Right lobe of liver (tissue), 6 donors: ENCODE data around the gene RHBDL1. TPM values are rescaled to one million over a fixed set of nuclear protein-coding genes. Genes with fewer than 3 reads are reported as not detected.

ENCODE experiments used
- ATAC-seq, 4 donors: fragments of 200-7000 bp; cut with Tn5 transposase; one replicate each; pipeline ENCODE4 v1.9.1; 2020; ENCODE audit warnings: mild to moderate bottlenecking in 4 of 4, moderate library complexity in 4 of 4
- DNase-seq, 3 donors: peaks; one replicate each; pipeline ENCODE4 v3.0.0-alpha.2; 2020
- H3K27ac ChIP-seq, 3 donors: fragments of 200-600 bp; one replicate each; pipeline ENCODE4 v1.8.0; 2022
- H3K27me3 ChIP-seq, 2 donors: fragments of 200-600 bp; one replicate each; pipeline ENCODE4 v1.8.0; 2022
- H3K36me3 ChIP-seq, 4 donors: fragments of 200-600 bp; sonication (generic) in 1 of 4; one replicate each; pipeline versions ENCODE4 v1.5.1 to v1.8.0; 2017 to 2022; ENCODE audit warnings: control low read depth in 1 of 4
- H3K4me1 ChIP-seq, 4 donors: fragments of 200-600 bp; sonication (generic) in 1 of 4; one replicate each; pipeline versions ENCODE4 v1.5.1 to v1.8.0; 2017 to 2022; ENCODE audit warnings: control low read depth in 1 of 4
- H3K4me3 ChIP-seq, 3 donors: fragments of 200-600 bp; one replicate each; pipeline ENCODE4 v1.8.0; 2022
- H3K9me3 ChIP-seq, 4 donors: fragments of 200-600 bp; sonication (generic) in 1 of 4; one replicate each; pipeline versions ENCODE4 v1.5.1 to v1.8.0; 2017 to 2022; ENCODE audit warnings: control low read depth in 1 of 4
- POLR2A ChIP-seq: fragments of 450-650 bp; IDR thresholded peaks from one replicate; pipeline ENCODE4 v1.6.1; 2017; ENCODE audit warnings: antibody characterized with exemption, mild to moderate bottlenecking
- WGBS: methylation state at CpG from one replicate; pipeline ENCODE4 v1.1.6; 2018; ENCODE audit warnings: low coverage, low lambda C conversion rate; ENCODE audit not compliant: insufficient coverage; ENCODE audit errors: missing lambda C conversion rate; 5-methylcytosine and 5-hydroxymethylcytosine counted together
- intact Hi-C, 2 donors: fragments of 100-400 bp; cut with DNase I; formaldehyde crosslinking; loops; one replicate each; pipeline versions ENCODE4 v1.11.2 to v1.14.1; 2022
- total RNA-seq, 6 experiments: library from RNA; depleted of rRNA in 2 of 6; stranded (reverse); fragments of >200 nt in 2 of 6; fragmentation: NEBNext Ultra II Directional in 3 of 6; extraction: Animal tissue kit (Norgen Biotek cat#: 25700) in 3 of 6; gene quantifications; one replicate each; pipeline versions ENCODE4 v1.1.0 to v1.2.4, GENCODE V29; 2016 to 2023
- TF ChIP-seq, protein P1 (sequence below), 4 donors: fragments of 200-600 bp in 3 of 4; fragments of 450-650 bp in 1 of 4; IDR thresholded peaks; one replicate each; pipeline versions ENCODE4 v1.5.1 to v1.8.0; 2016 to 2022; ENCODE audit warnings: antibody characterized with exemption in 4 of 4, mild to moderate bottlenecking in 2 of 4
- donor health status: DM: no; HTN: yes; CAD: no.
- donor health status: DM: no; HTN: no; CAD: no.
- donor health status: DM: no; HTN: no; CAD: no.
- donor health status: DM: no; HTN: yes; CAD: no.
- donor health status: DM: no; HTN: yes; CAD: no.

Gene RHBDL1
- total RNA-seq, 6 experiments from 2014 or later = 0.37 to 1.1 (median 0.60) TPM

DNA sequence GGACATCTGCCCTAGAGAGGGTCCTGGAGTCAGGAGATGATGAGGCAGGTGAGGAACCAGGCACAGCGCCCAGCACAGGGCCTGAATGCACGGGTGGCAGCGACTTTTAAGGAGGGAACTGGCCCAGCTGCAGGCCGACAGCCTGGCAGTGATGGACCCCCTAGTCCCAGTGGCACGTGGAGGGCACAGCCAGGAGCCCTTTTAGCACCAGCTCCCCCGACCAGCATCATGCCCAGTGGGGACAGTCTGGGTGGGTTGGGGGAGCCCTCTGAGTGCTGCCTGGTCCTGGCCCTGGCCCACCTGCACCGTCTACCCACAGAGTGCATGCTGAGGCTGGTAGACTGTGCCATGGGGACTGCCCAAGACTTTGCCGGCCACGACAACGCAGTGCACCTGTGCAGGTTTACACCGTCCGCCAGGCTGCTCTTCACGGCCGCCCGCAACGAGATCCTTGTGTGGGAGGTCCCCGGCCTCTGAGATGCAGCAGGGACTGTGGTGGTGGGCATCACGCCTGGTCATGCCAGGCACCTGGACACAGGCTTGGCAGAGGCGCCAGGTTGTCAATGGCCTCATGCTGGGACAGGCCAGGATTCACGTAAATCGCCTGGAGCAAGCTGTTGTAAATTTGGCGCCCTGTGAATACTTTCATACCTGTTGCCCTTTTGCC lies 8.2 kb upstream of the RHBDL1 start:
- H3K27me3 ChIP-seq = no peaks in the 10 kb centered on the region
- TF ChIP-seq, protein P1, sequence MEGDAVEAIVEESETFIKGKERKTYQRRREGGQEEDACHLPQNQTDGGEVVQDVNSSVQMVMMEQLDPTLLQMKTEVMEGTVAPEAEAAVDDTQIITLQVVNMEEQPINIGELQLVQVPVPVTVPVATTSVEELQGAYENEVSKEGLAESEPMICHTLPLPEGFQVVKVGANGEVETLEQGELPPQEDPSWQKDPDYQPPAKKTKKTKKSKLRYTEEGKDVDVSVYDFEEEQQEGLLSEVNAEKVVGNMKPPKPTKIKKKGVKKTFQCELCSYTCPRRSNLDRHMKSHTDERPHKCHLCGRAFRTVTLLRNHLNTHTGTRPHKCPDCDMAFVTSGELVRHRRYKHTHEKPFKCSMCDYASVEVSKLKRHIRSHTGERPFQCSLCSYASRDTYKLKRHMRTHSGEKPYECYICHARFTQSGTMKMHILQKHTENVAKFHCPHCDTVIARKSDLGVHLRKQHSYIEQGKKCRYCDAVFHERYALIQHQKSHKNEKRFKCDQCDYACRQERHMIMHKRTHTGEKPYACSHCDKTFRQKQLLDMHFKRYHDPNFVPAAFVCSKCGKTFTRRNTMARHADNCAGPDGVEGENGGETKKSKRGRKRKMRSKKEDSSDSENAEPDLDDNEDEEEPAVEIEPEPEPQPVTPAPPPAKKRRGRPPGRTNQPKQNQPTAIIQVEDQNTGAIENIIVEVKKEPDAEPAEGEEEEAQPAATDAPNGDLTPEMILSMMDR (IDR thresholded peaks at IDR 0.05) = no peak
- no peak for TF ChIP-seq POLR2A
- DNase-seq (no peak), ATAC-seq (no peak)
- intact Hi-C loops = no loop called here
- H3K4me3 ChIP-seq = peak overlapping the region in 1 of 3 donors; percentile 97
- peaks cover 0 to 15% (median 3%) of the 10 kb centered on the region in 4 donors for H3K4me1 ChIP-seq
- 52% methylated on average over 4 of the region's 22 CpGs for WGBS
- peak overlapping the region in 1 of 3 donors; percentile 65 for H3K27ac ChIP-seq
- no peaks in the 10 kb centered on the region for H3K9me3 ChIP-seq
- peaks cover 0 to 28% (median 10%) of the 10 kb centered on the region in 4 donors for H3K36me3 ChIP-seq

DNA sequence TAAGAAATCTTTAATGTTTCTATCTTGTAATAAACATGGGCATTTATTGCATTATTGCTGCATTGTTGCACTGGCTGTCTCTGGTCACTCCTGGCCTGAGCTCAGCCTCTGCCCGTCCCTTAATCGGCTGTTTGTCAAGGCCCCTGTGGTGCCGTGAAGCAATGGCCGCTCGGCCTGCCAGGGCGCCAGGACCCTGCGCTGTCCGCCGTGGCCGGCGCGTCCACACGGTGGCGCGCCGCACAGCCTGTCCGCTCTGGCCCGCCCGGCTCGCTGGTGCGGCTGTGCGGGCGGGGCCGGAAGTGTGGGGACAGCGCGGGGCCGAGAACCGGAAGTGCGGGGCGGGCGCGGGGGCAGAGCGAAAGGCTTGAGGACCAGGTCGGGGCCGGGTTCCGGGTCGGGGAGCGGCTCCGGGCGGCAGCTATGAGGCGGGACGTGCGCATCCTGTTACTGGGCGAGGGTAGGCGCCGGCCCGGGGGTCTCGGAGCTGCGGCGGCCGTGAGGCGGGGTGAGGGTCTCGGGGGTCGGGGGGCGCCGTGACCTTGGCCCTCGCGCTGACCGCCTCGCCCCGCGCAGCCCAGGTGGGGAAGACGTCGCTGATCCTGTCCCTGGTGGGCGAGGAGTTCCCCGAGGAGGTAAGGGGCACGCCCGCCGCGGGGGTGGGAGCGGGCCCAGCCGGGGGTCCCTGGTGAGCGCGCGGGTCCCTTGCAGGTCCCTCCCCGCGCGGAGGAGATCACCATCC lies 7.5 kb upstream of the RHBDL1 start, which contains the start of gene RHOT2:
TSS of gene RHOT2 (plus strand) at position 353 of the 739 bp plus-strand sequence. CDS start at position 421, 68 bp downstream.
- WGBS = 2% methylated on average over 10 of the region's 78 CpGs
- intact Hi-C loops = no loop called here
- ATAC-seq = peak; percentile 93 to 98 (median 94)
- peak; percentile 63 for TF ChIP-seq POLR2A
- TF ChIP-seq, protein P1 (IDR thresholded peaks at IDR 0.05) = peak; percentile 89 to 95 (median 92)
- Histone ChIP-seq H3K27me3 (no peaks in the 10 kb centered on the region), H3K4me3 (peak within 1 kb of the TSS; percentile 96 to 98 (median 97)), H3K36me3 (peaks cover 0 to 35% (median 15%) of the 10 kb centered on the region in 4 donors), H3K9me3 (no peaks in the 10 kb centered on the region), H3K4me1 (peaks cover 0 to 15% (median 3%) of the 10 kb centered on the region in 4 donors), H3K27ac (peak within 1 kb of the TSS; percentile 56 to 82 (median 65))
- DNase-seq = peak; percentile 93 to 95 (median 94)

DNA sequence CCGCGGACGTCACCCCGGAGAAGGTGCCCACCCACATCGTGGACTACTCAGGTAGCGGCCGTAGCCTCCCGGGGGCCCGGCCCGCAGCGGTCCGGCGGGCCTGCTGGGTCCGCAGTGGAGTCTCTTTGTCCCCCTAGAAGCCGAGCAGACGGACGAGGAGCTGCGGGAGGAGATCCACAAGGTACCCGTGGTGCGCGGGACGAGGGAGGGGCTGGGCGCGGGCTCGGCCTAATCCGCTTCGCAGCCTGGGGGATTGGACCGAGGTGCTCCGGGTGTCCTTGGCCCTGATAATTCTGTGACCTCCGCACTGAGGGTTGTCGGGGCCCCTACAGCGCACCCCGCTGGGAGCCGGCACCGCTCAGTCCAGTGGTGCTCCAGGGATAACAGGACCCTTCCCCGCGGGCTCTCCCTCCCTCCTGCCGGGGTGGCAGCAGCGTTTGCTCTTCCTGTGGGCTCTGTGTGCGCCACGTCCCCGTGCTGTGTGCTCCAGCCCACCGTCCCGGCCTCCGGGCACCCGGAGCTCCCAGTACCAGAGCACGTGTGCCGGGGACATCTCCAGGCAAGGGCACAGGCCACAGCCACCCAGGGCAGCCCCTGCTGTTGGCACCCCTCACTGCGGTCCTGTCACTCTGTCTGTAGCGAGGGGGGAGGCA lies 6.8 kb upstream of the RHBDL1 start:
- H3K27ac ChIP-seq = peak overlapping the region; percentile 56 to 82 (median 65)
- no CpG with 5 or more reads among the region's 50 CpGs for WGBS
- TF ChIP-seq, protein P1 (IDR thresholded peaks at IDR 0.05) = no peak
- no peak for TF ChIP-seq POLR2A
- intact Hi-C loops = no loop called here
- peaks cover 0 to 15% (median 3%) of the 10 kb centered on the region in 4 donors for H3K4me1 ChIP-seq
- DNase-seq (no peak), ATAC-seq (peak in 1 of 4 donors; percentile 5)
- no peaks in the 10 kb centered on the region for H3K9me3 ChIP-seq
- H3K27me3 ChIP-seq = no peaks in the 10 kb centered on the region
- peaks cover 0 to 42% (median 15%) of the 10 kb centered on the region in 4 donors for H3K36me3 ChIP-seq
- peak overlapping the region; percentile 96 to 98 (median 97) for H3K4me3 ChIP-seq

DNA sequence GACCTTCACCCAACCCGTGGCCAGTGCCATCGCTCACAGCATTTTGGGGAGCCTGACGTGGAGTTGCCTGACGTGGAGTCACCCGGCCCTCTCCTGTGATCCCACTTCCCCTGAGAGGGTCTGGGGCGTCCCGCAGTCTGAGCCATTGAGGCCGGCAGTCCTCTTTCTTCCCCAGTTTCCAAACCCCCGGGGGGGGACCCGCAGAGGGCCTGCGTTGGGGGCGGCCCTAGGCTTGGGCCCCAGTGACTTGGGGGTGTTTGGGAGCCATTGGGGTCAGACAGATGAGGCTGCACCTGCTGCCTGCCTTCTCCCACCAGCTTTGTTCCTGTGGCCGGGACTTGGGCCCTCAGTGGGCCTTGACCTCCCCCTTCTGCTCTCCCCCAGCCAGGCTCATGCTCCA lies 5.8 kb upstream of the RHBDL1 start:
- no peak for ATAC-seq
- no peak for TF ChIP-seq POLR2A
- TF ChIP-seq, protein P1 (IDR thresholded peaks at IDR 0.05) = no peak
- H3K27ac ChIP-seq = no peak overlapping the region
- peaks cover 0 to 43% (median 15%) of the 10 kb centered on the region in 4 donors for H3K36me3 ChIP-seq
- no peaks in the 10 kb centered on the region for H3K9me3 ChIP-seq
- H3K4me3 ChIP-seq = no peak overlapping the region
- no peak for DNase-seq
- intact Hi-C loops = no loop called here
- H3K4me1 ChIP-seq = peaks cover 0 to 15% (median 3%) of the 10 kb centered on the region in 4 donors
- no peaks in the 10 kb centered on the region for H3K27me3 ChIP-seq
- no CpG with 5 or more reads among the region's 13 CpGs for WGBS
